Measurements from ENCODE around the gene ZNF397.
A peak's percentile ranks its signal among the peaks of the same experiment; 100 is the strongest.

Gene ZNF397

DNA sequence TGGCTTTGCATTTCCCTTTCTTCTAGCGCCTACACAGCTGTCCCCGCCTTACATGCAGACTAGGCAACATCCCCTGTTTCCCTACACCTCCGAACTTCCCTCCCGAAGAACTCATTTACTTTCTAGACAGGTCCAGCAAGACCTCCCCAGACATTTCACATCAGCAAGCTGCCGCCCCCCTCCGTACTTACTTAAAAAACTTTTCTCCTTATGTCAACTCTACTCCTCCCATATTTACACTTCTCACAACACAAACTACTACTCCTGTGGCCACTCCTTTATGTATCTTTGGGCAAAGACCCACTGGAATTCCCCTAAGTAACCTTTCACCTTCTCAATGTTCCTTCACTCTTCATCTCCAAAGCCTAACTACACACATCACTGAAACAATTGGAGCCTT lies 20.4 kb upstream of the ZNF397 start:
- Mint-ChIP-seq H3K4me3 (no peak overlapping the region), H3K27ac (no peak overlapping the region), H3K27me3 (ENCODE audit: low read depth) (no peaks in the 10 kb centered on the region), H3K4me1 (no peaks in the 10 kb centered on the region), H3K9me3 (no peaks in the 10 kb centered on the region), H3K36me3 (ENCODE audit: low read depth) (no peaks in the 10 kb centered on the region)
- TF ChIP-seq, protein P1, sequence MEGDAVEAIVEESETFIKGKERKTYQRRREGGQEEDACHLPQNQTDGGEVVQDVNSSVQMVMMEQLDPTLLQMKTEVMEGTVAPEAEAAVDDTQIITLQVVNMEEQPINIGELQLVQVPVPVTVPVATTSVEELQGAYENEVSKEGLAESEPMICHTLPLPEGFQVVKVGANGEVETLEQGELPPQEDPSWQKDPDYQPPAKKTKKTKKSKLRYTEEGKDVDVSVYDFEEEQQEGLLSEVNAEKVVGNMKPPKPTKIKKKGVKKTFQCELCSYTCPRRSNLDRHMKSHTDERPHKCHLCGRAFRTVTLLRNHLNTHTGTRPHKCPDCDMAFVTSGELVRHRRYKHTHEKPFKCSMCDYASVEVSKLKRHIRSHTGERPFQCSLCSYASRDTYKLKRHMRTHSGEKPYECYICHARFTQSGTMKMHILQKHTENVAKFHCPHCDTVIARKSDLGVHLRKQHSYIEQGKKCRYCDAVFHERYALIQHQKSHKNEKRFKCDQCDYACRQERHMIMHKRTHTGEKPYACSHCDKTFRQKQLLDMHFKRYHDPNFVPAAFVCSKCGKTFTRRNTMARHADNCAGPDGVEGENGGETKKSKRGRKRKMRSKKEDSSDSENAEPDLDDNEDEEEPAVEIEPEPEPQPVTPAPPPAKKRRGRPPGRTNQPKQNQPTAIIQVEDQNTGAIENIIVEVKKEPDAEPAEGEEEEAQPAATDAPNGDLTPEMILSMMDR (IDR thresholded peaks at IDR 0.05; ENCODE audit: unreplicated experiment in 3 of 3) = no peak

DNA sequence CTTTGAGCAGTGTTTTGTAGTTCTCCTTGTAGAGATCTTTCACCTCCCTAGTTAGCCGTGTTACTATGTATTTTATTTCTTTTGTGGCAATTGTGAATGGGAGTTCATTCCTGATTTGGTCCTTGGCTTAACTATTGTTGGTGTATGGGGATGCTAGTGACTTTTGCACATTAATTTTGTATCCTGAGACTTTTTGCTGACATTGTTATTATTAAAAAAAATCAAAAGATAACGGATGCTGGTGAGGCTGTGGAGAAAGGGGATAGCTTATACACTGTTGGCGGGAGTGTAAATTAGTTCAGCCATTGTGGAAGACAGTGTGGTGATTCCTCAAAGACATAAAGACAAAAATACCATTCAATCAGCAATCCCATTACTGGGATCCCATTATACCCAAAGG lies 17.0 kb upstream of the ZNF397 start:
- no peaks in the 10 kb centered on the region for H3K27me3 Mint-ChIP-seq (ENCODE audit: low read depth)
- no peaks in the 10 kb centered on the region for H3K9me3 Mint-ChIP-seq
- no peaks in the 10 kb centered on the region for H3K4me1 Mint-ChIP-seq
- TF ChIP-seq, protein P1 (IDR thresholded peaks at IDR 0.05; ENCODE audit: unreplicated experiment in 3 of 3) = no peak
- no peak overlapping the region for H3K4me3 Mint-ChIP-seq
- no peaks in the 10 kb centered on the region for H3K36me3 Mint-ChIP-seq (ENCODE audit: low read depth)
- no peak overlapping the region for H3K27ac Mint-ChIP-seq

- H3K4me1 Mint-ChIP-seq = no peaks in the 10 kb centered on the region
- TF ChIP-seq, protein P1 (IDR thresholded peaks at IDR 0.05; ENCODE audit: unreplicated experiment in 3 of 3) = no peak
- no peaks in the 10 kb centered on the region for H3K36me3 Mint-ChIP-seq (ENCODE audit: low read depth)
- H3K27me3 Mint-ChIP-seq (ENCODE audit: low read depth) = no peaks in the 10 kb centered on the region
- H3K27ac Mint-ChIP-seq = no peak overlapping the region
- H3K4me3 Mint-ChIP-seq = no peak overlapping the region
- H3K9me3 Mint-ChIP-seq = no peaks in the 10 kb centered on the region
These were observed 13.6 kb upstream of the ZNF397 start for GRCh38 chr18:35227254-35227653.

DNA sequence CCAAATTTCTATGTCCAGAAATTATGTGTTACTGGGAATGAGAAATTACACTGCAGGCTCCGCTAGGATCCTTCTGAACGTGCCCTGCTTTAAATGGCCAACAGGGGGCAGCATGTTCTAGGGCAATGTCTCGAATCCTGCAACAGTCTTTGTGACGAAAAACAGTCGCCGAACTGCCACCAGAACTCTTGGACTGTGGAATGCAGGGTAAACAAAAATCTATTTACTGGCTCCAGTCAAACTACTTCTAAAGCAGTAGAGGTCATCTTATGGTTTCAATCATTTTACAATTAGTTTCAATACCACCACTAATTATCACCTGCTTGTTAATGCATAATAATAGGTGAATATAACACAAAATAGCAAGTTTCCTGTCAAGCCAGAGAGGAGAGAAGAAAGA lies 9.8 kb upstream of the ZNF397 start:
- TF ChIP-seq, protein P1 (IDR thresholded peaks at IDR 0.05; ENCODE audit: unreplicated experiment in 3 of 3) = peak; percentile 90 to 95 (median 92)
- Mint-ChIP-seq H3K4me3 (peak overlapping the region; percentile 46 to 68 (median 59)), H3K27me3 (ENCODE audit: low read depth) (peaks cover 3% of the 10 kb centered on the region), H3K27ac (no peak overlapping the region), H3K9me3 (no peaks in the 10 kb centered on the region), H3K4me1 (no peaks in the 10 kb centered on the region), H3K36me3 (ENCODE audit: low read depth) (no peaks in the 10 kb centered on the region)

DNA sequence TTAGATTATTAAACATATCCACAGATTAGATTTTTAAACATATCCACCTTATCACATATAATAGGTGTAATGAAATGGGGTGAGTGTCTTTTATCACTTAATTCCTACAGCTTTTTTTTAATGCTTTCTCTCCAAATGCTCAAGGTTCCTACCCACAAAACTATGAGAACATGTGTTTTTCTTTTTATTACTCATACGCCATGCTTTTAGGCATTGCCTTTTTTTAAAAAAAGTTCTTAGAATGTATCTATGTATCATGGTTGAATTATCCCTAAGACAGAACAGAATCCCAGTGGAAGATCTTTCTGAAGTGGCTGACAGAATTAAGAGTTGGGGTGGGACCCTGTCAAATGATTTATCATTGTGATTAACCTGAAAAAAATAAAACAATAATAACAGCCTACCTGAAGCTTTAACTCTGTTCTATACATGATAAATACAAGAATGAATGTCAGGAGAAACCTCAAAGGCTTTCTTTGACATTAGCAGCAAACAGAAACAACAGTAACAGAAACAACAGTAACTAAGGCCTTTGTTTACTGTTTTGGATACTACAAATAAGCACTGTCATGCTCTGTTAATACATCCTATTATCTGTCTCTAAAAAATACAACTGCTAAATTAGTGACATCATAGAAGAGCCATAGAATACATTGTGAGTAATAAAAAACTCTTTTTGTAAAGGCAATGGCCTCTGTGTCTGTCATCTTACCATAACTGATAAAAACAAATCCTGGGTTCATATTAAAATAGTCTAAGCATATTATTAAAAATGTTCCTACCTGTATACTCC lies 4.1 kb upstream of the ZNF397 start:
- peaks cover 3% of the 10 kb centered on the region for H3K27me3 Mint-ChIP-seq (ENCODE audit: low read depth)
- H3K27ac Mint-ChIP-seq = no peak overlapping the region
- no peaks in the 10 kb centered on the region for H3K9me3 Mint-ChIP-seq
- H3K4me1 Mint-ChIP-seq = no peaks in the 10 kb centered on the region
- TF ChIP-seq, protein P1 (IDR thresholded peaks at IDR 0.05; ENCODE audit: unreplicated experiment in 3 of 3) = no peak
- no peaks in the 10 kb centered on the region for H3K36me3 Mint-ChIP-seq (ENCODE audit: low read depth)
- H3K4me3 Mint-ChIP-seq = no peak overlapping the region

DNA sequence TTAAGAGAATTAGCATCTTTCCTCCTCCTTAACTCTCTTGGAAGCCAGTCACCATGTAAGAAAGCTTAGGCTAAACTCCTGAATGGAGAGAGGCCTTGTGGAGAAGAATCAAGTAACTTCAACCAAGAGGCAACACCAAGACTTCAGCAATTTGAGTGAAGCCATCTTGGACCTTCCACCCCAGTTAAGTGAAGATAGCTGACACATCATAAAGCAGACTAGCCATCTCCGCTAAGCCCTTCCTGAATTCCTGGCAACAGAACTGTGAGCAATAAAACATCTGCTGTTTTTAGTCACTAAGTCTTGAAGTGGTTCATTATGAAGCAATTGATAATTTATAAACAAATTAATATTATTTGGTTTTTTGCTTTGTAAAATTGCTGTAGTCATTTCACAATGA lies 1.5 kb upstream of the ZNF397 start:
- TF ChIP-seq, protein P1 (IDR thresholded peaks at IDR 0.05; ENCODE audit: unreplicated experiment in 3 of 3) = no peak
- Mint-ChIP-seq H3K4me3 (peak overlapping the region; percentile 5 to 69 (median 61)), H3K4me1 (no peaks in the 10 kb centered on the region), H3K36me3 (ENCODE audit: low read depth) (peaks cover 24% of the 10 kb centered on the region), H3K27ac (peak overlapping the region in 2 of 3 experiments; percentile 56 to 86), H3K9me3 (no peaks in the 10 kb centered on the region), H3K27me3 (ENCODE audit: low read depth) (no peaks in the 10 kb centered on the region)

Data from nephron (organoid).